ENCODE results near the gene OR5C1. TPM values are rescaled to one million over a fixed set of nuclear protein-coding genes. Genes with fewer than 3 reads are reported as not detected.

Gene OR5C1
- polyA plus RNA-seq (not detected in 3 replicates), polyA minus RNA-seq (not detected in 3 replicates)
- polyA plus RNA-seq (2011; ENCODE audit: low read depth): not detected
- not detected in 2 replicates for polyA plus RNA-seq (2011; cell fraction: cytosol; rRNA removed)
- not detected in 2 replicates for polyA plus RNA-seq (2011; cell fraction: nucleus; rRNA removed)
- not detected in 2 replicates for polyA plus RNA-seq (2012; ENCODE audit: low replicate concordance)
- polyA minus RNA-seq (2011; cell fraction: cytosol; rRNA and poly(A)+ RNA removed): not detected
- not detected in 2 replicates for polyA minus RNA-seq (2011; cell fraction: nucleus; rRNA and poly(A)+ RNA removed)

GRCh38 chr9:122788831-122789230 is at the start of gene OR5C1:
Gene OR5C1 (plus strand): TSS chr9:122788933. CDS start chr9:122788933, 0 bp downstream.
- Histone ChIP-seq H3K36me3 (ENCODE audit: control insufficient read depth in 2 of 2, extremely low read depth in 1 of 2, insufficient read depth in 2 of 2, low read length in 2 of 2) (no peaks in the 10 kb centered on the region), H3K9ac (ENCODE audit: control insufficient read depth, extremely low read depth, insufficient read depth, low read length) (no peak within 1 kb of the TSS), H3K27me3 (ENCODE audit: control insufficient read depth, extremely low read depth, insufficient read depth, low read length) (no peaks in the 10 kb centered on the region), H3K27ac (ENCODE audit: control insufficient read depth, insufficient read depth, low read length) (no peak within 1 kb of the TSS), H2AFZ (ENCODE audit: control insufficient read depth, low read length) (no peak within 1 kb of the TSS), H3K9me3 (ENCODE audit: control insufficient read depth, low read depth, low read length) (no peaks in the 10 kb centered on the region), H3K79me2 (ENCODE audit: control insufficient read depth, insufficient read depth, low read length) (no peaks in the 10 kb centered on the region), H3K4me2 (ENCODE audit: control insufficient read depth, extremely low read depth, insufficient read depth, low read depth, low read length) (no peak within 1 kb of the TSS), H3K9me1 (ENCODE audit: control insufficient read depth, extremely low read depth, insufficient read depth, low read length) (no peaks in the 10 kb centered on the region), H4K20me1 (ENCODE audit: control insufficient read depth, extremely low read depth, insufficient read depth, low read length) (no peaks in the 10 kb centered on the region), H3K4me1 (ENCODE audit: control insufficient read depth, extremely low read depth, insufficient read depth, low read length) (no peaks in the 10 kb centered on the region), H3K4me3 (ENCODE audit: control insufficient read depth in 2 of 3, extremely low read depth in 1 of 3, insufficient read depth in 2 of 3, low read depth in 1 of 3, low read length in 3 of 3) (no peak within 1 kb of the TSS)
- TF ChIP-seq EZH2 (IDR thresholded peaks at IDR 0.05; ENCODE audit: low read length) (no peak), CTCF (optimal IDR thresholded peaks at IDR 0.05 in 1 of 3, IDR thresholded peaks at IDR 0.05 in 1 of 3, conservative IDR thresholded peaks at IDR 0.05 in 1 of 3; ENCODE audit: extremely low read depth in 1 of 3, insufficient read depth in 2 of 3, low read length in 3 of 3) (no peak)
- dilution Hi-C loops (cut with MboI; ENCODE audit: extremely low pct_ligation_motif_present, low sequenced_read_pairs): no loop called here
- no peak for FAIRE-seq
- DNase-seq (ENCODE audit: low read depth, low spot score): no peak

GRCh38 chr9:122742003-122742402 is 46.7 kb upstream of the OR5C1 start, which contains the start of gene OR1L6:
Gene OR1L6 (plus strand): TSS chr9:122742303. CDS start chr9:122749848, 7,545 bp downstream.
- FAIRE-seq (no peak), DNase-seq (ENCODE audit: low read depth, low spot score) (no peak)
- H3K9me3 ChIP-seq (ENCODE audit: control insufficient read depth, low read depth, low read length): no peaks in the 10 kb centered on the region
- no peak within 1 kb of the TSS for H3K27ac ChIP-seq (ENCODE audit: control insufficient read depth, insufficient read depth, low read length)
- H3K9me1 ChIP-seq (ENCODE audit: control insufficient read depth, extremely low read depth, insufficient read depth, low read length): no peaks in the 10 kb centered on the region
- H3K36me3 ChIP-seq (ENCODE audit: control insufficient read depth in 2 of 2, extremely low read depth in 1 of 2, insufficient read depth in 2 of 2, low read length in 2 of 2): no peaks in the 10 kb centered on the region
- TF ChIP-seq EZH2 (IDR thresholded peaks at IDR 0.05; ENCODE audit: low read length): no peak
- TF ChIP-seq CTCF (optimal IDR thresholded peaks at IDR 0.05 in 1 of 3, IDR thresholded peaks at IDR 0.05 in 1 of 3, conservative IDR thresholded peaks at IDR 0.05 in 1 of 3; ENCODE audit: extremely low read depth in 1 of 3, insufficient read depth in 2 of 3, low read length in 3 of 3): no peak
- no peak within 1 kb of the TSS for H3K4me3 ChIP-seq (ENCODE audit: control insufficient read depth in 2 of 3, extremely low read depth in 1 of 3, insufficient read depth in 2 of 3, low read depth in 1 of 3, low read length in 3 of 3)
- H3K4me2 ChIP-seq (ENCODE audit: control insufficient read depth, extremely low read depth, insufficient read depth, low read depth, low read length): no peak within 1 kb of the TSS
- no peaks in the 10 kb centered on the region for H3K79me2 ChIP-seq (ENCODE audit: control insufficient read depth, insufficient read depth, low read length)
- no peaks in the 10 kb centered on the region for H3K27me3 ChIP-seq (ENCODE audit: control insufficient read depth, extremely low read depth, insufficient read depth, low read length)
- no peak within 1 kb of the TSS for H3K9ac ChIP-seq (ENCODE audit: control insufficient read depth, extremely low read depth, insufficient read depth, low read length)
- H3K4me1 ChIP-seq (ENCODE audit: control insufficient read depth, extremely low read depth, insufficient read depth, low read length): no peaks in the 10 kb centered on the region
- H2AFZ ChIP-seq (ENCODE audit: control insufficient read depth, low read length): no peak within 1 kb of the TSS
- dilution Hi-C loops (cut with MboI; ENCODE audit: extremely low pct_ligation_motif_present, low sequenced_read_pairs): loop anchor here (25.0 kb wide), 1 partner anchor 230 kb away; the partner anchor contains the start of genes OR1J2 and OR1J4
- no peaks in the 10 kb centered on the region for H4K20me1 ChIP-seq (ENCODE audit: control insufficient read depth, extremely low read depth, insufficient read depth, low read length)

Measured in keratinocyte (primary cell).